HG03135 (cell line): Measurements from ENCODE around the gene CIBAR2.
"Not testable (repeated sequence)": the region's sequence is repeated elsewhere in the genome, so short reads cannot be mapped to it uniquely, and the experiment has no call there.

ENCODE experiments used
- ATAC-seq: cut with Tn5 transposase; IDR thresholded peaks from one replicate; pipeline ENCODE4 v1.9.1; 2021; ENCODE audit warnings: mild to moderate bottlenecking, moderate library complexity; ENCODE audit not compliant: unreplicated experiment

CIBAR2 gene

GRCh38 chr16:85128079-85128837 is 16.0 kb upstream of the CIBAR2 start:
- no peak for ATAC-seq

- no peak for ATAC-seq
Measured at GRCh38 chr16:85127379-85127723, 15.1 kb upstream of the CIBAR2 start.

DNA sequence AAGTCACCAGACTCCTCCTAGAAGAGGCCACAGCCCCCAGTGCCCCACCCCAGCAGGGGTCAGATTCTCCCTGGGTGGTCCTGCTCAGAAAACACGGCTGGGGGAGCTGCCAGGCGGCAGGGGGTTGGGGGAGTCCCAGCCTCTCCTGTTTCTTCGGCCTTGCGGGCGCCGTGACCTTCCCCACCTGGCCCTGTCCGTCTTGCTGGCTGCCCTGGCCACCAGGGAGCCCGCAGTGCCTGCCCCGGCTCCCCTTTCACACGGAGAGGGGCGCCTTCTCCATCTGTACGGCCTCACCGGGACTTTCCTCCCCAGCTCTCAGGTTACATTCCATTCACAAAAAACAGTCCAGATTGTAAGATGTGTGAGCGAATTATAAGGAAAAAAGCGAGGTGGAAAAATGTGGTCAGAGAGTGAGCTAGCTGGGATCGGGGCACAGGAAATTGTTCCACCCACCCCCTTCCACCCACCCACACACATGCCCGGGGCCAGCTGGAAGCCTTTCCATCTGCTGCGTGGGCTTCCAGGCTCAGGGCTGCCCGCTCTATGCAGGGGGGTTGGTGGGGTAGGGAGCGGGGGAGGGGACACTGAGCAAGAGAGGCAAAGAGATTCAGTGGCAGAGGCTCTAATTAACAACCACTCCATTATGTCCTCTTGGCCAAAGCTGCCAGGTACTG is 14.6 kb upstream of the CIBAR2 start:
- ATAC-seq: no peak

- no peak for ATAC-seq
Measured at GRCh38 chr16:85126394-85126704, 14.1 kb upstream of the CIBAR2 start.

DNA sequence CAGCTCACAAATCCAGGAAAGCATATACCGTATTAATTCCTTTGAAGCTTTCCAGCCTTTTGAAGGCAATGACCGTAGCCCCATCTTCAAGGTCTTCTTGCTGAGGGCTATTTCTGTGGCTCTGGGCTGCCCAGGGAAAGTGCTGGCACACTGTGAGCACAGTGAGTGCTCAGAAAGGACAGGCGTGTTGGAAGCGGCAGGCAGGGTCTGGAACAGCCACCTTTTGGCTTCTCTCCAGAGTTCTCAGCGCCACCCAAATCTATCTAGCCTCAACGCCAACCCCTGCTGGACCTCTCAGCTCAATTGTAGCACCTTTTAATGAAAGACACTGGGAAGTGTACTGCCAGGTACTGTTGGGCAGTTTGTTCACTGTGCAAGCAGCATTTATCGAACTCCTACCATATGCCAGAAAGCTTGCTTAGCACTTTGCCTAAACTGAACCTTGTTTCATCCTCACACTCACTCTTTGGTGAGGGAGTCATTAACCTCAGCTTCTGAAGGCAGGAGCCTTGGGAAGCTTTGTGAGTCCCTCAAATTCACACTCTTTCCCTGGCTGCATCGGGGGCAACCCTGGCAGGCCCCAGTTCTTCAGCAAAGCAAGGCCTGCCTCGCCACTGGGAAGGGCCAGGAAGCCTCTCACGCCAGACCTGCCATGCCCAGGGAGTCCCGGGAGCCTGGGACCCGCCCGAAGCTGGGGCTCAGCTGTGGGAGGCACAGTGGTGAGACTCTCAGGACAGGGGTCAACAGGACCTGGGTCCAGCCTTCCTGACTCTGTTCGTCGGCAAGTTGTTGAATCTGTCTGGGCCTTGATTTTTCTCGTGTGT is 13.5 kb upstream of the CIBAR2 start:
- ATAC-seq: no peak

DNA sequence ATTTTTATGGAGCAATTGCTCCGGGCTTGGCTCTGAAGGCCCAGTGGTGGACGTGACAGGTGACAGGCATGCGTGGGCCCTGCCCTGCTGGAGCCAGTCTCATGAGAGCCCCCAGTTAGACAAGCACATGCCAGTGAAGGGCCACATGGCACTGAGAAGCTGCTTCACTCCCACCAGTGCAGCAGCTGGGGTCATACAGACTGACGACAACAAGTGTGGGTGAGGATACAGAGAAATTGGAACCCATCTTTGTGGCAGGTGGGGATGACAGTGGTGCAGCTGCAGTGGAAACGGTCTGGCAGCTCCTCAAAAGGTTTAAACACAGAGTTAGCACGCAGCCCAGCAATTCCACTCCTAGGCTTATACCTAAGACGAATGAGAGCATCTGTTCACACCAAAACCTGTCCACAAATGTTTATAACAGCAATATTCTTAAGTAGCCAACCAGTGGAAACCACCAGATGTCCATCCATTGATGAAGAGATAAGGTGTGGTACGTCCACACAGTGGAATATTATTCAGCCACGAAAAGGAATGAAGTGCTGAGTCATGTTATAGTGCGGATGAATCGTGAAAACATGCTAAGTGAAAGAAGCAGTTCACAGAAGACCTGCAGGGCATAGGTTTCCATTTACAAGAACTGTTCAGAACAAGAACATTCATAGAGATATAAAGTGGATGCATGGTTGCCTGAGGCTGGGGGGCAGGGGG is 12.5 kb upstream of the CIBAR2 start:
- ATAC-seq: no peak

DNA sequence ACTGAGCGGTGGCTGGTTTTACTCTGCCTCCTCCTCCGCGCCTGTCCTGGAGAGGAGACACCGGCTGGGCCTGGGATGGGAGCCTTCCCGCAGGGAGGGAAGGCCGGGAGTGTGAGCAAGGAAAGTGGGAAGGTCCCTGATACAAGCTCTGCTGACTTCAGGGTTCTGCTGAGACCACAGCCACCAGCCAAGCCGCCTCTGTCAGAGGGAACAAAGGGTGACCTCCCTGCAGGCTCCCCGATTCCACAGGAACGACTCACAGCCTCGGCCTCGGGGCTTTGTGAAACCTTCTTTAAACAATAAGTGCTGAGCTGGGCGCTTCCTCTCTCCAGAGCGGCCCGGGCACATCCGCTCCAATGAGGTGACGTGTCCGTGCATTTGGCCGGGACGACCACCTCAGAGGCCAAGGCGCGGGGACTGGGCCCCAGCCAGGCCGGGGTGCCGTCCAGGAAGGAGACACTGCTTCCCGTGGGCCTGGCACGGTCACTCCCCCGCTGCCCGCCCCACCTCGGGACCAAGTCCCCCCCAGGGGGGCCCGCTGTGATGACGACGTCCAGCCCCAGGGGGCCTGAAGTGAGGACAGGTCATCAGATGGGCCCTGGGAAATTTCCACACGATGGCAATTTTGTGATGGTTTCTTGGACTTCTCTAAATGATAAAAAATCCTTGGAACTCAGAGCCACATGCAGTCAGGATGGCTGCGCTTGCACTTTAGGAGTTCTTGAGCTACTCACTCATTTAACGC is 11.8 kb upstream of the CIBAR2 start:
- no peak for ATAC-seq

- not testable (repeated sequence) for ATAC-seq
Measured at GRCh38 chr16:85123441-85123840, 11.2 kb upstream of the CIBAR2 start.

GRCh38 chr16:85120006-85120340 is 7.7 kb upstream of the CIBAR2 start:
- no peak for ATAC-seq

- ATAC-seq: no peak
Measured at GRCh38 chr16:85117418-85117817, 5.1 kb upstream of the CIBAR2 start.

- ATAC-seq: peak; percentile 70
Measured at GRCh38 chr16:85114909-85115567, 2.8 kb upstream of the CIBAR2 start.

GRCh38 chr16:85113913-85114312 is 1.6 kb upstream of the CIBAR2 start:
- no peak for ATAC-seq

DNA sequence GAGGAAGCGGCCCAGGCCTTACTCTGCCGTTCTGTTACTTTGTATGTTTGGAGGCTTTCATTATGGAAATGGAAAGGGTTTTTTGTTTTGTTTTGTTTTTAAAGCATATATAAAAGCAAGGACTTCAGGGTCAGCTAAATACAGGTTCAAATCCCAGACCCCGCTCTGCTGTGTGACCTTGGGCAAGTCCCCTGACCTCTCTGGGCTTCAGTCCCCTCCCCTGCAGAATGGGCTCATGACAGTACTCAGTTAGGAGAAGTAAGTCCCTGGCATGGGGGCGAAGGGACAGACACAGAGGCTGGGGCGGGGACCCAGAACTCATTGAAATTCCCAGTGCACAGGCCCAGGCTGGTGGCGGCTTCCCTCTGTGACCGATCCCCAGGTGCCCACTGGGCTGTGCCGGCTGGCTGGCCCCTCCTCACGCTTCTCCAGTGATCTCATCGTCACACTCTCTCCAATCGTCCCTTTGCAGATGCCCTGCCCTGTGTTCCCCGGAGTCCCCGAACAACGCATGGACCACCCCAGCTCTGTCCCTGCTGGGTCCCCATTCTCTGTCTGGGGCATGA is 979 bp upstream of the CIBAR2 start:
- no peak for ATAC-seq

DNA sequence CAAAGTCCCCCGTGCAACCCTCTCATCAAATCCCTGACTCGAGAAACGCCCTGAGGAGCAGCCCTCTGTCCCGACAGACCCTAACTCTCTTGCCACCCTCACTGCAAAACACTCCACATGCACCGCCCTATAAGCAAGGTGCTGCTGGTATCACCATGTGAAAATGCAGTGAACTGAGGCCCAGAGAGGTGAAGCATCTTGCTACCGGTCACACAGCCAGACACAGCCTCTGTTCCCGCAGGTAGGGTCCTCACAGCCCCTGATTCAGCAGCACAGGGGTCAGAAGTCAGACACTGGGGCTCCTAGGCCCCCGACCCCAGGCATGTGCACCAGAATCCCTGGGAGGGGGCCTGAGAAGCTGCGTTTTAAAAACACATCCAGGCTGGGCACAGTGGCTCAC is 1.1 kb downstream of the CIBAR2 start:
- no peak for ATAC-seq

DNA sequence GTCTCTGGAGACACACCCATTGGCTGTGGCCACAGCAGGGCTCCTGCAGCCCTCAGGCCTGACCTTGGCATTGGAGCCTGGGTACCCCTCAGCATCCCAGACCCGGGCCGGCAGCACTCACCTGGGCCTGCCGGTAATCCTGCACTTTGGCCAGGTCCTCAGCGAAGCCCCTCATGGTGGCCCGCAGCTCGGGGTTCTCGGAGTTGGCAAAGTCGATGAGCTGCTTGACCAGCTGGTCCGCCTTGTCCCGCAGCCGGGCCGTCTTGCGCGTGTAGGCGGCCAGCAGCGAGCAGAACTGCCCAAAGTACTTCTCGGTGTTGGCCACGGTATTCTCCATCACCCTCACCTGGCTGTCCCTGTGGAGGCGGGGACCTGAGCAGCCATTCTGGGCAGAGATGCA is 2.2 kb downstream of the CIBAR2 start:
- ATAC-seq: no peak

DNA sequence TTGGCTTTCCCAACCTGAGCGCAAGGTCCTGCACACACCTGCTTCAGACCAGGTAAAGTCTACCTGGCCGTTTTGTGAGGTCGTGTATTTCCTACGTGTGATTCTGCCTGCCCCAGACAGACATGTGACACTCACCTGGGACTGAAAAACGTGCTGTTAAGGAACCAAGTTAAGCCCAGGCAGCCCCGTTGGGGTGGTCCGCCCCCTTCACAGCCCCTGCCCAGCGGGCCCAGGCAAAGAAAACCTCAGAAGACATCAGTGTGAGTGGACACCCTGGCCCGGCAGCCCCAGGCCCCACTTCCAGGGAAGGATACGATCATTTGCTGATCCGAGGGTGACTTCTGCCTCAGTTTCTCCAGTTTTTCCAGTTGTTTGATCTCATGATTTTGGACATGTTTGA is 4.7 kb downstream of the CIBAR2 start:
- no peak for ATAC-seq

DNA sequence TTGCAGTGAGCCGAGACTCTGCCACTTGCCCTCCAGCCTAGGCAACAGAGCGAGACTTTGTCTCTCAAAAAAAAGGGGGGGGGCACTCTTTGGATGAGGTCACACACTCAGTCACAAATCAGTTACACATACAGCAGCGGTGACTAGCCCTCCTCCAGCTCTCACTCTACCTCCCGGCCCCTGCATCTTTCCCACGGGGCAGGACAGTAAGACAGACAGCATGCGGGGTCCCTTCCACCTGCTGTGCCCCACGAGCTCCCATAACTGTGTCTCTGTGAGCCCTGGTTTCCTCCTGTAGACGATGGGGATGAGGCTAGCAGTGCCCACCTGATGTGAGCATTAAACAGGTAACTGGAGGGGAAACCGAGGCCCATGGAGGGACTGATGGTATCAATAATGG is 5.2 kb downstream of the CIBAR2 start:
- no peak for ATAC-seq

DNA sequence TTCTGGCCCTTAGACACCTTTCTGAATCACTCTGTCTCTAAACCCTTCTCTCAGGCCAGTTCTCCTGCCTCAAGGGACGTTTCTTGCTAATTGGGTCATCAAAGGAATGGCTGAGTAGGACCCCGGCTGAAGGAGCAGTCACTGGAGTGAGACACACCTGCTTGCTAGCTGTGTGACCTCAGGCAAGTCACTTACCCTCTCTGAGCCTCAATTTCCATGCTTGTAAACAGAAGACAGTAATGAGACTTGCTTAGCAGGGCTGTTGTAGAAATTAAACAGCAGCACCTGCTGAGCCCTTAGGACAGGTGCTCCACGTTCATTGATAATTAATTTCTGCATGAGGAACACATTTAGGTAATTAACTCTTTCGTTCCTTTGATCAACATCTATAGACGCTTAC is 6.8 kb downstream of the CIBAR2 start:
- ATAC-seq: no peak

- ATAC-seq: no peak
Measured at GRCh38 chr16:85104821-85105391, 7.4 kb downstream of the CIBAR2 start.

GRCh38 chr16:85104147-85104546 is 8.1 kb downstream of the CIBAR2 start:
- no peak for ATAC-seq
